A549 (cell line): Measurements from ENCODE around the gene GPATCH8.
A peak's percentile ranks its signal among the peaks of the same experiment; 100 is the strongest.

Source experiments
- BCL3 ChIP-seq: fragments of >200 bp; sonication (Bioruptor Twin); formaldehyde crosslinking; IDR thresholded peaks from 3 replicates; pipeline ENCODE4 v1.6.1; 2016
- BHLHE40 ChIP-seq: IDR thresholded peaks from 2 replicates; pipeline ENCODE4 v1.6.1; 2012; ENCODE audit warnings: low read depth, low read length, inconsistent platforms
- CBX8 ChIP-seq: fragments of 200-600 bp; sonication (generic); IDR thresholded peaks from 2 replicates; pipeline ENCODE4 v1.6.1; 2016
- CTCF ChIP-seq: fragments of >200 bp; sonication (Bioruptor Twin); formaldehyde crosslinking; IDR thresholded peaks from 3 replicates; pipeline ENCODE4 v1.5.1; 2016
- E2F6 ChIP-seq: IDR thresholded peaks from 2 replicates; pipeline ENCODE4 v1.6.1; 2012; ENCODE audit warnings: low read depth, borderline replicate concordance
- FOSL2 ChIP-seq, 2 experiments: fragments of 450-650 bp in 1 of 2; fragments of >200 bp in 1 of 2; sonication (Bioruptor Twin) in 1 of 2; formaldehyde crosslinking; IDR thresholded peaks; 2 replicates each; pipeline versions ENCODE4 v1.5.0 to v1.6.1; 2016 to 2020; ENCODE audit warnings: mild to moderate bottlenecking in 1 of 2, moderate library complexity in 1 of 2
- FOXS1 ChIP-seq: fragments of 250-450 bp; sonication (Bioruptor Pico); IDR thresholded peaks from 2 replicates; pipeline ENCODE4 v1.5.0; 2020; ENCODE audit warnings: mild to moderate bottlenecking, moderate library complexity
- HOXA7 ChIP-seq: fragments of 250-450 bp; sonication (Bioruptor Pico); IDR thresholded peaks from 2 replicates; pipeline ENCODE4 v1.5.0; 2020; ENCODE audit warnings: mild to moderate bottlenecking, moderate library complexity
- NPAS2 ChIP-seq: fragments of 250-450 bp; sonication (Bioruptor Pico); IDR thresholded peaks from 2 replicates; pipeline ENCODE4 v1.8.0; 2022; ENCODE audit warnings: mild to moderate bottlenecking, moderate library complexity, borderline replicate concordance
- POLR2A ChIP-seq: IDR thresholded peaks from 2 replicates; pipeline ENCODE4 v1.6.1; 2012; ENCODE audit warnings: mild to moderate bottlenecking, low read length
- POLR2AphosphoS2 ChIP-seq: conservative IDR thresholded peaks from 2 replicates; pipeline ENCODE4 v1.6.1; 2012; ENCODE audit warnings: low read length, improper control_type of control experiment, inconsistent platforms
- REST ChIP-seq: fragments of 200-600 bp; sonication (generic); IDR thresholded peaks from 2 replicates; pipeline ENCODE4 v1.6.1; 2016; ENCODE audit warnings: antibody characterized with exemption, mild to moderate bottlenecking, moderate library complexity

- TF ChIP-seq POLR2AphosphoS2 = no peak
- TF ChIP-seq REST = no peak
- TF ChIP-seq CTCF = no peak
- no peak for TF ChIP-seq NPAS2 (CRISPR knock-in tag)
- no peak for TF ChIP-seq HOXA7
- no peak for TF ChIP-seq FOXS1 (CRISPR knock-in tag)
- TF ChIP-seq BHLHE40 = no peak
- no peak for TF ChIP-seq FOSL2 (IDR thresholded peaks at IDR 0.05)
- TF ChIP-seq FOSL2 (CRISPR knock-in tag; IDR thresholded peaks at IDR 0.05) = no peak
- no peak for TF ChIP-seq CBX8
- no peak; the same call in 1 of the 2 replicates for TF ChIP-seq E2F6
- TF ChIP-seq POLR2A = no peak
- peak; percentile 33; the same call in 1 of the 3 replicates for TF ChIP-seq BCL3
Observed at GRCh38 chr17:44543905-44544523, 40.8 kb upstream of the GPATCH8 start.
